ENCODE results near the gene WSCD1.

The WSCD1 gene

GRCh38 chr17:6140188-6140587 lies 70.0 kb downstream of the WSCD1 start:
- Histone ChIP-seq H3K27me3 (ENCODE audit: control insufficient read depth, insufficient read depth, low read length) (no peaks in the 10 kb centered on the region), H3K4me1 (no peaks in the 10 kb centered on the region), H3K27ac (no peak overlapping the region), H3K9me3 (ENCODE audit: control insufficient read depth, low read length) (no peaks in the 10 kb centered on the region), H3K36me3 (ENCODE audit: control insufficient read depth, insufficient read depth, low read length) (no peaks in the 10 kb centered on the region), H3K9ac (no peak overlapping the region), H2AFZ (no peak overlapping the region), H3K4me3 (ENCODE audit: low read depth, low read length) (no peak overlapping the region), H3K4me2 (ENCODE audit: low read length) (no peak overlapping the region), H3K79me2 (no peaks in the 10 kb centered on the region)
- TF ChIP-seq CTCF (IDR thresholded peaks at IDR 0.05): no peak

- Histone ChIP-seq H3K4me2 (ENCODE audit: low read length) (no peak overlapping the region), H3K4me1 (no peaks in the 10 kb centered on the region), H2AFZ (no peak overlapping the region), H3K27ac (no peak overlapping the region), H3K36me3 (ENCODE audit: control insufficient read depth, insufficient read depth, low read length) (no peaks in the 10 kb centered on the region), H3K79me2 (no peaks in the 10 kb centered on the region), H3K27me3 (ENCODE audit: control insufficient read depth, insufficient read depth, low read length) (no peaks in the 10 kb centered on the region), H3K9ac (no peak overlapping the region), H3K9me3 (ENCODE audit: control insufficient read depth, low read length) (no peaks in the 10 kb centered on the region), H3K4me3 (ENCODE audit: low read depth, low read length) (no peak overlapping the region)
- no peak for TF ChIP-seq CTCF (IDR thresholded peaks at IDR 0.05)
Observed at GRCh38 chr17:6140728-6141330, 70.7 kb downstream of the WSCD1 start.

GRCh38 chr17:6142701-6143100 lies 72.5 kb downstream of the WSCD1 start:
- no peak for TF ChIP-seq CTCF (IDR thresholded peaks at IDR 0.05)
- H3K27ac ChIP-seq: no peak overlapping the region
- H3K4me3 ChIP-seq (ENCODE audit: low read depth, low read length): no peak overlapping the region
- no peaks in the 10 kb centered on the region for H3K36me3 ChIP-seq (ENCODE audit: control insufficient read depth, insufficient read depth, low read length)
- H3K79me2 ChIP-seq: no peaks in the 10 kb centered on the region
- no peak overlapping the region for H3K9ac ChIP-seq
- H3K4me2 ChIP-seq (ENCODE audit: low read length): no peak overlapping the region
- H3K4me1 ChIP-seq: no peaks in the 10 kb centered on the region
- H3K27me3 ChIP-seq (ENCODE audit: control insufficient read depth, insufficient read depth, low read length): no peaks in the 10 kb centered on the region
- H3K9me3 ChIP-seq (ENCODE audit: control insufficient read depth, low read length): no peaks in the 10 kb centered on the region
- no peak overlapping the region for H2AFZ ChIP-seq

GRCh38 chr17:6145946-6146345 lies 75.8 kb downstream of the WSCD1 start:
- Histone ChIP-seq H3K9me3 (ENCODE audit: control insufficient read depth, low read length) (no peaks in the 10 kb centered on the region), H3K27me3 (ENCODE audit: control insufficient read depth, insufficient read depth, low read length) (no peaks in the 10 kb centered on the region), H3K4me1 (no peaks in the 10 kb centered on the region), H3K4me3 (ENCODE audit: low read depth, low read length) (no peak overlapping the region), H3K36me3 (ENCODE audit: control insufficient read depth, insufficient read depth, low read length) (no peaks in the 10 kb centered on the region), H3K79me2 (no peaks in the 10 kb centered on the region), H2AFZ (no peak overlapping the region), H3K27ac (no peak overlapping the region), H3K4me2 (ENCODE audit: low read length) (no peak overlapping the region), H3K9ac (no peak overlapping the region)
- TF ChIP-seq CTCF (IDR thresholded peaks at IDR 0.05): no peak

- Histone ChIP-seq H3K79me2 (no peaks in the 10 kb centered on the region), H2AFZ (no peak overlapping the region), H3K4me2 (ENCODE audit: low read length) (no peak overlapping the region), H3K4me3 (ENCODE audit: low read depth, low read length) (no peak overlapping the region), H3K9ac (no peak overlapping the region), H3K27me3 (ENCODE audit: control insufficient read depth, insufficient read depth, low read length) (no peaks in the 10 kb centered on the region), H3K9me3 (ENCODE audit: control insufficient read depth, low read length) (no peaks in the 10 kb centered on the region), H3K36me3 (ENCODE audit: control insufficient read depth, insufficient read depth, low read length) (no peaks in the 10 kb centered on the region), H3K27ac (no peak overlapping the region), H3K4me1 (no peaks in the 10 kb centered on the region)
- TF ChIP-seq CTCF (IDR thresholded peaks at IDR 0.05): no peak
Observed at GRCh38 chr17:6147042-6147441, 76.9 kb downstream of the WSCD1 start.
